ENCODE measurements around the gene SORBS1.

GRCh38 chr10:95425592-95426465, 135.3 kb downstream of the SORBS1 start:
- TF ChIP-seq REST (IDR thresholded peaks at IDR 0.05; ENCODE audit: low read depth): no peak
- no peak for TF ChIP-seq YY1 (IDR thresholded peaks at IDR 0.05; ENCODE audit: low read depth)
- no peak for TF ChIP-seq CREB1 (IDR thresholded peaks at IDR 0.05; ENCODE audit: low read depth)
- no peak for TF ChIP-seq EP300 (IDR thresholded peaks at IDR 0.05; ENCODE audit: borderline replicate concordance)
- TF ChIP-seq MAX (IDR thresholded peaks at IDR 0.05): no peak
- TF ChIP-seq TAF1 (IDR thresholded peaks at IDR 0.05; ENCODE audit: low read depth): no peak
- no peak for TF ChIP-seq EGR1 (IDR thresholded peaks at IDR 0.05)

All from Ishikawa (cell line).